Measurements from ENCODE around the gene TRHDE. TPM values are rescaled to one million over a fixed set of nuclear protein-coding genes. Genes with fewer than 3 reads are reported as not detected.

The TRHDE gene
- total and polyA plus RNA-seq, 12 donors: 0.10 to 0.97 (median 0.46) TPM

- TF ChIP-seq CTCF (IDR thresholded peaks at IDR 0.05): no peak
- H3K27me3 ChIP-seq: no peaks in the 10 kb centered on the region
- intact Hi-C loops (cut with DNase I): no loop called here
- DNase-seq (no peak), ATAC-seq (no peak)
- H3K9me3 ChIP-seq: peaks cover 0 to 7% (median 0%) of the 10 kb centered on the region in 11 donors
- H3K4me3 ChIP-seq: no peak overlapping the region
- 19 to 20% methylated on average over 1 of the region's 1 CpG for WGBS, 2 donors
- no peaks in the 10 kb centered on the region for H3K36me3 ChIP-seq
- H3K4me1 ChIP-seq: no peaks in the 10 kb centered on the region
- no peak overlapping the region for H3K27ac ChIP-seq
These were observed 338.7 kb downstream of the TRHDE start for GRCh38 chr12:72610854-72611358.

GRCh38 chr12:72612171-72612570, 340.0 kb downstream of the TRHDE start:
- intact Hi-C loops (cut with DNase I): no loop called here
- Histone ChIP-seq H3K4me3 (no peak overlapping the region), H3K9me3 (peaks cover 0 to 7% (median 0%) of the 10 kb centered on the region in 11 donors), H3K4me1 (no peaks in the 10 kb centered on the region), H3K36me3 (no peaks in the 10 kb centered on the region), H3K27ac (no peak overlapping the region), H3K27me3 (no peaks in the 10 kb centered on the region)
- WGBS, 2 donors: 55 to 70% methylated on average over 2 of the region's 2 CpGs
- no peak for DNase-seq
- TF ChIP-seq CTCF (IDR thresholded peaks at IDR 0.05): no peak
- no peak for ATAC-seq

GRCh38 chr12:72618764-72619163, 346.6 kb downstream of the TRHDE start:
- intact Hi-C loops (cut with DNase I): no loop called here
- 80 to 87% methylated on average over 6 of the region's 6 CpGs for WGBS, 2 donors
- no peak overlapping the region for H3K27ac ChIP-seq
- no peaks in the 10 kb centered on the region for H3K36me3 ChIP-seq
- H3K9me3 ChIP-seq: no peaks in the 10 kb centered on the region
- no peaks in the 10 kb centered on the region for H3K27me3 ChIP-seq
- TF ChIP-seq CTCF (IDR thresholded peaks at IDR 0.05): no peak
- no peak for ATAC-seq
- no peaks in the 10 kb centered on the region for H3K4me1 ChIP-seq
- H3K4me3 ChIP-seq: no peak overlapping the region
- DNase-seq: no peak

- DNase-seq (no peak), ATAC-seq (no peak)
- no peak for TF ChIP-seq CTCF (IDR thresholded peaks at IDR 0.05)
- intact Hi-C loops (cut with DNase I): no loop called here
- Histone ChIP-seq H3K9me3 (no peaks in the 10 kb centered on the region), H3K27me3 (no peaks in the 10 kb centered on the region), H3K4me1 (no peaks in the 10 kb centered on the region), H3K4me3 (no peak overlapping the region), H3K36me3 (no peaks in the 10 kb centered on the region), H3K27ac (no peak overlapping the region)
- WGBS, 2 donors: 71 to 87% methylated on average over 3 of the region's 3 CpGs
These were observed 350.4 kb downstream of the TRHDE start for GRCh38 chr12:72622556-72622955.

All from heart right ventricle (tissue), 16 donors.